ENCODE measurements around the gene ZBTB16.

Gene ZBTB16

DNA sequence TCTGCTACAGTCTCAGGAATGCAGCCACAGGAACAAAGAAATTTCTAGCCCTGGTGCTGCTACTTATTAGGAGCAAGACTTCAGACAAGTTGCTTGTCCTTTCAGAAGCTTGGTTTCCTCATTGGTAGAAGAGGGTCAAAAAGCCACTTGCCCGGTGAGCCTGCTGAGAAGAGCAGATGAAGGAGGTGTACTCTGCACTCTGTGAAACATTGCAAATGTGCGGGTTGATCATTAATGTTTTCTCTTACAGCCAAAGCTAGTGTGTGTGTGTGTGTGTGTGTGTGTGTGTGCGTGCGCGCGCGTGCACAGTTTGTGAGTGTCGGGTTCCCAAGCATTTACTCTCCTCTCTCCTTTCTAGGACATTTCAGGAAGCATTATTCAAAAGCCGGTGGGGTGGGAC is 150.4 kb downstream of the ZBTB16 start:
- Histone ChIP-seq H3K36me3 (ENCODE audit: control insufficient read depth in 2 of 2, insufficient read depth in 1 of 2, low read length in 2 of 2) (no peaks in the 10 kb centered on the region), H3K4me1 (ENCODE audit: control insufficient read depth, insufficient read depth, low read length) (no peaks in the 10 kb centered on the region), H3K9me3 (ENCODE audit: control insufficient read depth, insufficient read depth, low read depth, low read length) (no peaks in the 10 kb centered on the region), H3K4me3 (ENCODE audit: low read depth, low read length) (no peak overlapping the region), H3K27ac (ENCODE audit: extremely low read depth, low read depth, low read length) (no peak overlapping the region)
- ChIA-PET CTCF (no interaction called here), POLR2A (no interaction called here)
- TF ChIP-seq ZBTB26 (tag by site-specific recombination; optimal IDR thresholded peaks at IDR 0.05) (no peak), KLF10 (tag by site-specific recombination; IDR thresholded peaks at IDR 0.05) (no peak), BCL11A (tag by site-specific recombination; IDR thresholded peaks at IDR 0.05; ENCODE audit: low read depth) (no peak), ZNF214 (tag by site-specific recombination; IDR thresholded peaks at IDR 0.05; ENCODE audit: borderline replicate concordance) (no peak), YY2 (tag by site-specific recombination; IDR thresholded peaks at IDR 0.05) (no peak), REPIN1 (tag by site-specific recombination; IDR thresholded peaks at IDR 0.05; ENCODE audit: low read depth) (no peak), ZNF23 (tag by site-specific recombination; IDR thresholded peaks at IDR 0.05; ENCODE audit: borderline replicate concordance) (no peak), ZNF518A (tag by site-specific recombination; conservative IDR thresholded peaks at IDR 0.05; ENCODE audit: low read depth) (no peak), ZNF24 (tag by site-specific recombination; IDR thresholded peaks at IDR 0.05) (no peak), TRIM28 (IDR thresholded peaks at IDR 0.05; ENCODE audit: borderline replicate concordance, low read length) (no peak), ZNF274 (IDR thresholded peaks at IDR 0.05; ENCODE audit: low read length) (no peak), ZNF274 (tag by site-specific recombination; IDR thresholded peaks at IDR 0.05; ENCODE audit: borderline replicate concordance) (no peak), ZNF513 (tag by site-specific recombination; IDR thresholded peaks at IDR 0.05) (no peak), ZNF548 (tag by site-specific recombination; IDR thresholded peaks at IDR 0.05) (no peak), ZNF677 (tag by site-specific recombination; IDR thresholded peaks at IDR 0.05) (no peak), ZNF239 (tag by site-specific recombination; IDR thresholded peaks at IDR 0.05) (no peak), ZNF48 (tag by site-specific recombination; IDR thresholded peaks at IDR 0.05) (no peak)

GRCh38 chr11:114211444-114212121 is 152.1 kb downstream of the ZBTB16 start:
- POLR2A ChIA-PET, result interaction anchor here (0.6 kb wide), 1 partner anchor 231 kb away, joined by 3 read pairs; no protein-coding TSS in a partner anchor
- Histone ChIP-seq H3K4me1 (ENCODE audit: control insufficient read depth, insufficient read depth, low read length) (no peaks in the 10 kb centered on the region), H3K9me3 (ENCODE audit: control insufficient read depth, insufficient read depth, low read depth, low read length) (no peaks in the 10 kb centered on the region), H3K4me3 (ENCODE audit: low read depth, low read length) (no peak overlapping the region), H3K27ac (ENCODE audit: extremely low read depth, low read depth, low read length) (no peak overlapping the region), H3K36me3 (ENCODE audit: control insufficient read depth in 2 of 2, insufficient read depth in 1 of 2, low read length in 2 of 2) (no peaks in the 10 kb centered on the region)
- CTCF ChIA-PET, result no interaction called here
- TF ChIP-seq ZNF324 (tag by site-specific recombination; IDR thresholded peaks at IDR 0.05), result no peak
- TF ChIP-seq YY2 (tag by site-specific recombination; IDR thresholded peaks at IDR 0.05), result no peak
- TF ChIP-seq ZNF274 (IDR thresholded peaks at IDR 0.05; ENCODE audit: low read length), result no peak
- TF ChIP-seq ZNF274 (tag by site-specific recombination; IDR thresholded peaks at IDR 0.05; ENCODE audit: borderline replicate concordance), result no peak
- no peak for TF ChIP-seq ZIC2 (tag by site-specific recombination; IDR thresholded peaks at IDR 0.05)
- no peak for TF ChIP-seq ZNF350 (tag by site-specific recombination; IDR thresholded peaks at IDR 0.05)
- no peak for TF ChIP-seq ZSCAN16 (tag by site-specific recombination; IDR thresholded peaks at IDR 0.05)
- TF ChIP-seq ZNF664 (tag by site-specific recombination; IDR thresholded peaks at IDR 0.05), result no peak
- TF ChIP-seq, protein P1, sequence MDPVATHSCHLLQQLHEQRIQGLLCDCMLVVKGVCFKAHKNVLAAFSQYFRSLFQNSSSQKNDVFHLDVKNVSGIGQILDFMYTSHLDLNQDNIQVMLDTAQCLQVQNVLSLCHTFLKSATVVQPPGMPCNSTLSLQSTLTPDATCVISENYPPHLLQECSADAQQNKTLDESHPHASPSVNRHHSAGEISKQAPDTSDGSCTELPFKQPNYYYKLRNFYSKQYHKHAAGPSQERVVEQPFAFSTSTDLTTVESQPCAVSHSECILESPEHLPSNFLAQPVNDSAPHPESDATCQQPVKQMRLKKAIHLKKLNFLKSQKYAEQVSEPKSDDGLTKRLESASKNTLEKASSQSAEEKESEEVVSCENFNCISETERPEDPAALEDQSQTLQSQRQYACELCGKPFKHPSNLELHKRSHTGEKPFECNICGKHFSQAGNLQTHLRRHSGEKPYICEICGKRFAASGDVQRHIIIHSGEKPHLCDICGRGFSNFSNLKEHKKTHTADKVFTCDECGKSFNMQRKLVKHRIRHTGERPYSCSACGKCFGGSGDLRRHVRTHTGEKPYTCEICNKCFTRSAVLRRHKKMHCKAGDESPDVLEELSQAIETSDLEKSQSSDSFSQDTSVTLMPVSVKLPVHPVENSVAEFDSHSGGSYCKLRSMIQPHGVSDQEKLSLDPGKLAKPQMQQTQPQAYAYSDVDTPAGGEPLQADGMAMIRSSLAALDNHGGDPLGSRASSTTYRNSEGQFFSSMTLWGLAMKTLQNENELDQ (tag by site-specific recombination; IDR thresholded peaks at IDR 0.05; ENCODE audit: low read depth), result no peak
- TF ChIP-seq ZNF16 (tag by site-specific recombination; IDR thresholded peaks at IDR 0.05; ENCODE audit: low read depth), result no peak
- TF ChIP-seq ZNF571 (tag by site-specific recombination; IDR thresholded peaks at IDR 0.05), result no peak
- no peak for TF ChIP-seq ZNF501 (tag by site-specific recombination; IDR thresholded peaks at IDR 0.05)

Data from HEK293 (cell line).